ENCODE results near the gene LUC7L. TPM values are rescaled to one million over a fixed set of nuclear protein-coding genes. Genes with fewer than 3 reads are reported as not detected.

The LUC7L gene
- total RNA-seq, 1 donor from 2014 or later, result 56.7 TPM

GRCh38 chr16:143456-143855 lies 85.8 kb downstream of the LUC7L start:
- no peak for DNase-seq (ENCODE audit: low spot score)

DNA sequence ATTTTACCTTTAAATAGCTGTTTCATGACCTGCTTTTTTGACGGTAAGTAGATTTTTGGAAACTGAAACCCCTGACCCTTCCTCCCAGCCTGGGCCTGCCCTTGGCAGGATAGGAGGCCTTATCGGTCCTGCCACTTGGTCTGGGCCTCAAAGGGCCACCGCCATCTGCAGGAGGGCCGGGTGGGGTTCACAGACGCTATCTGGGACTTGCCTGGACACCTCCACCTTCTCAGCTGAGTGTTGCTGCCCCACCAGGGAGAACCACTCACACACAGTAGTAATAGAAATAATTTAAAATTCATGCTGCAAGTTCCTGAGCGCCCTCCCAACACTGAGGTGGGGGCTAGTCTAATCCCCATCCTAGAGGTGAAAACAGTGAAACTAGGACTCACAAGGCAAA lies 86.2 kb downstream of the LUC7L start:
- no peak for DNase-seq (ENCODE audit: low spot score)

- DNase-seq (ENCODE audit: low spot score), result no peak
These were observed 86.8 kb downstream of the LUC7L start for GRCh38 chr16:142405-142967.

- no peak for DNase-seq (ENCODE audit: low spot score)
These were observed 88.9 kb downstream of the LUC7L start for GRCh38 chr16:140175-140857.

Other genes starting within 250 kb of the LUC7L start
- 11.5 TPM for gene POLR3K, start 175.8 kb downstream of the LUC7L start, total RNA-seq
- 23.0 TPM for gene SNRNP25, start 175.6 kb downstream of the LUC7L start, total RNA-seq
- 30.0 TPM for gene RHBDF1, start 156.8 kb downstream of the LUC7L start, total RNA-seq
- 44.4 TPM for gene MPG, start 151.2 kb downstream of the LUC7L start, total RNA-seq
- gene NPRL3, start 90.8 kb downstream of the LUC7L start, total RNA-seq, result 22.5 TPM
- gene HBZ, start 76.8 kb downstream of the LUC7L start, total RNA-seq, result not detected
- gene HBM, start 63.5 kb downstream of the LUC7L start, total RNA-seq, result not detected
- 248 TPM for gene HBA2, start 56.6 kb downstream of the LUC7L start, total RNA-seq
- gene HBA1, start 52.8 kb downstream of the LUC7L start, total RNA-seq, result 275 TPM
- not detected for gene HBQ1, start 49.0 kb downstream of the LUC7L start, total RNA-seq
- 90.6 TPM for gene FAM234A, start 5.4 kb upstream of the LUC7L start, total RNA-seq
- gene RGS11, start 46.5 kb upstream of the LUC7L start, total RNA-seq, result 21.4 TPM
- gene ARHGDIG, start 51.1 kb upstream of the LUC7L start, total RNA-seq, result 8.6 TPM
- gene PDIA2, start 53.7 kb upstream of the LUC7L start, total RNA-seq, result 2.2 TPM
- 19.4 TPM for gene AXIN1, start 123.3 kb upstream of the LUC7L start, total RNA-seq
- 40.1 TPM for gene MRPL28, start 141.1 kb upstream of the LUC7L start, total RNA-seq
- gene PGAP6, start 152.5 kb upstream of the LUC7L start, total RNA-seq, result 39.0 TPM
- 139 TPM for gene NME4, start 167.8 kb upstream of the LUC7L start, total RNA-seq
- gene DECR2, start 172.4 kb upstream of the LUC7L start, total RNA-seq, result 21.8 TPM
- 35.2 TPM for gene RAB11FIP3, start 196.2 kb upstream of the LUC7L start, total RNA-seq